GM21825 (cell line): Measurements from ENCODE around the gene RASAL2.

Experiments
- ATAC-seq: cut with Tn5 transposase; IDR thresholded peaks from one replicate; pipeline ENCODE4 v1.9.1; 2021; ENCODE audit warnings: mild to moderate bottlenecking, moderate library complexity; ENCODE audit not compliant: unreplicated experiment

The RASAL2 gene

DNA sequence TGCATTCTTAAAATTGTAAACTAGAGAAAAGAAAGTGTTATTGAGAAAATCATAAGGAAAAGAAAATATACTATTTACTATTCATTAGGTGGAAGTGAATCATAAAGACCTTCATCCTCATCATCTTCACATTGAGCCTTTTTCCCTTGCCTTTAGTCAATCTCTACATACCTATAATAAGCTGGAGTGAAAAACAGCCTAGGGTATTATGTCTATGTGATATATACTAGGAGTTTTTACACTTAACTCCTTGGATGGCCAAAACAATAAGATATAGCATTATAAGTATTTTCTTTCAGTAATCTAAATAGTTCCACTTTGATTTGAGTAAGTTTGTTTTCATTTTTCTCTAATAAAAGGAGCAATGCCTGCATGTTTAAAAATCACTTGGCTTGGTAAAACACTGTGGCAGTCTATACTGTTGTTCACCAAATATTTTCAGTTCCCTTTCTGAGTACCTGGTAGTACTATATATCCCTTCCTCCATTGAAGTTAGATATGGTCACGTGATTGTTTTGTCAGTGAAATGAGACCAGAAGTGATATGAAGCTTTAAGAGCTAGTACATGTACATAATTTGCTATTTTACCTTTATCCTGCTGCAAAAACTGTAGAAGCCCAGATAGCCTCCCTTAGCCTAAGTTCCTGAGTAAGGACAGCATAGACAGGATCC is 324.5 kb downstream of the RASAL2 start:
- ATAC-seq, result peak; percentile 94

DNA sequence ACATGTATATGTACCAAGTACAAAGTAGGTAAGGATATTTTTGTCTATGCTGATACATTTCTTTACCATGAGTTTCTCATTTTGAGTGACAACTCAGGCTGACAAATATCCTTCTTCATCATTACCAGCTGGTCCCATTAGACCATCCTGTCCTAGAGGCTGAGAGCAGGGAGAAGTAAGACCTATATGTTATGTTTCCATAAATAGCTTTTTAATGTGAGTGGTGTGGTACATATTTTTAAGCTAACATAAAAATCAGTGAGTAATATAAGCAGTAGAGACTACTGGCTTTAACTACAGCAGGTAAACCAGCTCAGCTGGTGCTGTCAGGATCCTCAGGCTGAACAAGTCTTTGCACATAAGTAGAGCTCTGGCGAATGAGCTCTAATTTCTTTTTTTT is 340.5 kb downstream of the RASAL2 start:
- no peak for ATAC-seq

- ATAC-seq, result no peak
Measured at GRCh38 chr1:178434899-178435435, 341.1 kb downstream of the RASAL2 start.

DNA sequence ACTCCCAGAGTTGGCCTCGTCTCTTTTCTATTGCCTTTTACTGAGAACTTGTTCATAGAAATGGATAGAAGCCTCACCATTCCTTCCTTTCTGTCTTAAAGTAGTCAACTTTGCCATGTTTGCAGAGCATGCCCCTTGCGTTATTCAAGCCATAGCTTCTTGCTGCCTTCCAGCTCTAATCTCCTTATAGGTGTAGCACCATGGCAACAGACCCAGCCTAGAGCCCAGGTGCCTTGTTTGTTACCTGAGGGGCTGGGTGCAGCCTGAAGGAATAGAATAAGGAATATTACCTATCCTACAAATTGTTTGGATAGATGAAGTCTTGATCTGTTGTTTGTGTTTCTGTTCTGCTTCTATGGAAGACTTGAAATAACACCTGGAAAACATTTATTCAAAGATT is 343.0 kb downstream of the RASAL2 start:
- ATAC-seq, result no peak

GRCh38 chr1:178438432-178438831 is 344.5 kb downstream of the RASAL2 start:
- no peak for ATAC-seq

GRCh38 chr1:178442925-178443324 is 349.0 kb downstream of the RASAL2 start:
- no peak for ATAC-seq

DNA sequence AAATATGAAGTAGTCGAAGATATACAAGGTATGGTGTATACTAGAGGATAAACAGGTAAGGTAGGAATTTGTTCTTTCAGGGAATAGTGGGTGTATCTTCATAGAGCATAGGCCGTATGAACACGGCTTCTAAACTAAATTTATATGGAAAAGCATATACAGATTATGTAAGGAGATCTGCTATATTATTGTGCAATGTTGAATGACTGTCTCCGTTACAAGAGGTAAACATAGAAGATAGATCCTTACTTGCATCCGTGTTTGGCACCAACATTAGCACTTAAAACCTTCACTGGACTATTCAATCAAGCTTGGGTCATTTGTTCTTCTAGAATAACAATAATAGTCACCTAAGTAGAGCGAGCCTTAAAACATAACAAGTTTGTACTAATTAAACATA is 357.0 kb downstream of the RASAL2 start:
- ATAC-seq, result no peak

DNA sequence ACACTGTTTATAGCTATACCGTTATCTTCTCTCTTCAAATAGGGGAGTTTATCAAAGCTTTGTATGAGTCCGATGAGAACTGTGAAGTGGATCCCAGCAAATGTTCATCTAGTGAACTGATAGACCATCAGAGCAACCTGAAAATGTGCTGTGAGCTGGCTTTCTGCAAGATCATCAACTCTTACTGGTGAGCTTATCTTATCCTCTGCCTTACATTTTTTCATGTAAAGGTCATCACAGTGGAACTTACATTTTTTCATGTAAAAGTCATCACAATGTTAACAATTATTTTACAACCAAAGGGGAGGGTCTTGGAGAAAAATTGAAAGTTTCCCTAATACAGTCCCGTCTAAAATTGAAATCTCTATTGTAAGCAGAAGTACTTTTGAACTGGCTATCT is 357.6 kb downstream of the RASAL2 start:
- ATAC-seq, result no peak

DNA sequence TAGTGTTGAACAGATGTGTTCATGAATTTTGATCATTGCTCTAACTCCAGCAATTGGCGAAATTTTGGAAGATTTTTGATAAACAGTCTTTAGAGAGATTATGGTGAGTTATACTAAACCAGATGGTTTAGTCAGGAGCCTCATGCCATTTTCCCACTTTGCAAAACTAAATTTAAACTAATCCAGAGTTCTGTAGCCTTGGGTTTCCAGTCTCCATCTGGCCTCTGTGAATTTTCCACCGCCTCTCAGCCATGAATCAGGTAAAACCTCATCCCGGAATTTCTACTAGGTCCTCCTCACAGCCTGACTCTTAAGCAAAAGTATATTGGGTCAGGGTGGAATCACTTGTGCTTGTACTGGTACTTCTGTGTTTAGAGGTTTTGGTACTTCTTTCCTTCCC is 358.1 kb downstream of the RASAL2 start:
- ATAC-seq, result no peak

- no peak for ATAC-seq
Measured at GRCh38 chr1:178456472-178456871, 362.6 kb downstream of the RASAL2 start.

DNA sequence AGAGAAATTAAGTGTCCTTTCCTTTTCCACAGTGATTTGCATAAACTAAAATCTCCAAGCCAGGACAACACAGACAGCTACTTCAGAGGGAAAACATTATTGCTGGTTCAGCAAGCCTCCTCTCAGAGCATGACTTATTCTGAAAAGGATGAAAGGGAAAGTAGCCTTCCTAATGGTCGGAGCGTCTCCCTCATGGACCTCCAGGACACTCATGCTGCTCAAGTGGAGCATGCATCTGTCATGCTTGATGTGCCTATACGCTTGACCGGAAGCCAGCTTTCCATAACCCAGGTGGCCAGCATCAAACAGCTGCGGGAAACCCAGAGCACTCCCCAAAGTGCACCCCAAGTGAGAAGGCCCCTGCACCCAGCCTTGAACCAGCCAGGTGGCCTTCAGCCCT is 363.7 kb downstream of the RASAL2 start:
- ATAC-seq, result no peak

GRCh38 chr1:178458203-178458602 is 364.3 kb downstream of the RASAL2 start:
- no peak for ATAC-seq

- ATAC-seq, result no peak
Measured at GRCh38 chr1:178461104-178461503, 367.2 kb downstream of the RASAL2 start.

DNA sequence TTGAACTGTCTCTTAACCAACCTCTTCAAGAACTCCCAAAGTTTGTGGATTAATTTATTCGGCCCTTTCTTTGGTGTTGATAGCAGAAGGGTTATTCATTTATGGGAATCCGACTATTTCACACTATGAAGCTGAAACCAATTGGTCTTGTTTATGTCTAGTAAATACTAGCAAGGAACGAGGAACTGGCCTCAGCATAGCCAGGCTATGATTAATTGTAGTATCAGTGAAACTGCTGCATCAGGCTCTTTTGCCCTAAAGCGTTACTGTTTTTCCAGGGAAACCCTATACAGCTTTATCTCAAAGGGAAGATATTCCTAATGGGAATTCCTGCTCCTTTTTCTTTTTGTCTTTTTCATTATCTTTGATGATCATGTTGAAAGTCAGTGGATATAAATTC is 367.8 kb downstream of the RASAL2 start:
- no peak for ATAC-seq

- no peak for ATAC-seq
Measured at GRCh38 chr1:178464141-178464540, 370.2 kb downstream of the RASAL2 start.

- no peak for ATAC-seq
Measured at GRCh38 chr1:178464566-178464965, 370.7 kb downstream of the RASAL2 start.

DNA sequence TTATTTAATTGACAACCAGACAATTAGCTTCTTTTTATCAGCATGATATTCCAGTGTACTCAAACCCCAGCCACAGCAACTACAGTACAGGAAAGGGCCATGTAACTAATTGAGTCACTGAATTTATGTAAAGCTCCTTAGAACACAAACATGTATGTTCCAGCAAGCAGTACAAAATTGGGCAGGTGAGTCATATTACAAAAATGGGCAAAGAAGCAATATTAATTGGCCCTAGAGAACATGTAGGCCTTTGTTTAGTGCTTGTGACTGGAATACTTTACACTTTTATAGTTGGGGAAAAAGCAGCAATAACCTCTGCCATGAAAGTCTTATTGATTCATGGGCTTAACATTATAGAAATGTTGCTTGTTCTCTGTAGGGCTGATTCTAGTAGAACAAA is 371.1 kb downstream of the RASAL2 start:
- ATAC-seq, result no peak

- ATAC-seq, result no peak
Measured at GRCh38 chr1:178467837-178468236, 373.9 kb downstream of the RASAL2 start.

- no peak for ATAC-seq
Measured at GRCh38 chr1:178470411-178470960, 376.6 kb downstream of the RASAL2 start.

DNA sequence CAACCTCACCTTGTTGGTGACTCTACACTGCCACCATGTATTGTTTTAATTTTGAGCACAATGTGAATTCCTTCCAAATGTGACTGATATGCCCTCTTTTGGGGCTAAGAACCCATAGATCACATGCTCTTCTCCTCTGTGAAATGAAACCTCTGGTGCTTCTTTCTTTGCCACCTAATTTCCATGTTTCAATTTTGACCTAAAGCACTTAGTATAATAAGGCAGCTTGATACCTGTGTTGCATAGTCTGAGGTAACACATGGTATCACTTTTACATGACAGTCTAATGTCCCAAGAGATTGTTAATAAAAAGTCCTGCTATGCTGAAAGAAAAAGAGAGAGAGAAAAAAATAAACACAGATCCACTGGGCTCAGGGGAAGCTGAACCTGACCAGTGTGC is 378.6 kb downstream of the RASAL2 start:
- ATAC-seq, result no peak

- ATAC-seq, result no peak
Measured at GRCh38 chr1:178477373-178477772, 383.5 kb downstream of the RASAL2 start.

DNA sequence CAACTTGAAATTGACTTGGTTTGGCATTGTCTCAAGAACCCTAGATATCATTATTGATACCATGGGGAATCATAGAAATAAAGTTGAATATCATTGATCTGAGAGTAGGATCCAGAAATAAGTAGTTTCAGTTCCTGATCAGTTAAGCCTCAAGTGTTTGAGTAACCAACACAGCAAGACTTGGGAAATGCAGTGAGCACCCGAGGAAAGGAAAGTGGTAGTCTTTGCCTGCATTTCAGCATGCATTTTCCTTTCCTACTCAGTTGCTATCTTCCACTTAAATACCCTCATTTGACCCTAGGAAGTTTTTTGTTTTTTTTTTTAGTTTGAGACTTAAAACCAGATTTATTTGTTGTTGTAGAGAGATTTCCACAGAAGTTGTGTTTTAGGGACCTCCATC is 383.9 kb downstream of the RASAL2 start:
- no peak for ATAC-seq
